ENCODE data around the gene PCSK2.

Gene PCSK2

GRCh38 chr20:17445543-17445942 is 218.7 kb downstream of the PCSK2 start:
- DNase-seq (ENCODE audit: low spot score), result no peak

GRCh38 chr20:17446171-17446570 is 219.3 kb downstream of the PCSK2 start:
- DNase-seq (ENCODE audit: low spot score), result no peak

- DNase-seq (ENCODE audit: low spot score), result no peak
Observed at GRCh38 chr20:17448071-17448470, 221.2 kb downstream of the PCSK2 start.

GRCh38 chr20:17449031-17449430 is 222.2 kb downstream of the PCSK2 start:
- DNase-seq (ENCODE audit: low spot score), result no peak

GRCh38 chr20:17452441-17452840 is 225.6 kb downstream of the PCSK2 start:
- no peak for DNase-seq (ENCODE audit: low spot score)

- no peak for DNase-seq (ENCODE audit: low spot score)
Observed at GRCh38 chr20:17453592-17453991, 226.8 kb downstream of the PCSK2 start.

GRCh38 chr20:17456279-17456678 is 229.4 kb downstream of the PCSK2 start:
- DNase-seq (ENCODE audit: low spot score), result no peak

GRCh38 chr20:17457079-17457478 is 230.2 kb downstream of the PCSK2 start:
- DNase-seq (ENCODE audit: low spot score), result no peak

- DNase-seq (ENCODE audit: low spot score), result no peak
Observed at GRCh38 chr20:17457588-17458190, 230.8 kb downstream of the PCSK2 start.

GRCh38 chr20:17460119-17460518 is 233.3 kb downstream of the PCSK2 start:
- no peak for DNase-seq (ENCODE audit: low spot score)

GRCh38 chr20:17461941-17462340 is 235.1 kb downstream of the PCSK2 start:
- DNase-seq (ENCODE audit: low spot score), result no peak

- DNase-seq (ENCODE audit: low spot score), result no peak
Observed at GRCh38 chr20:17463711-17464110, 236.9 kb downstream of the PCSK2 start.

- DNase-seq (ENCODE audit: low spot score), result no peak
Observed at GRCh38 chr20:17465236-17465635, 238.4 kb downstream of the PCSK2 start.

GRCh38 chr20:17466641-17467040 is 239.8 kb downstream of the PCSK2 start:
- DNase-seq (ENCODE audit: low spot score), result no peak

- DNase-seq (ENCODE audit: low spot score), result no peak
Observed at GRCh38 chr20:17467120-17467655, 240.3 kb downstream of the PCSK2 start.

- DNase-seq (ENCODE audit: low spot score), result no peak
Observed at GRCh38 chr20:17468073-17468840, 241.4 kb downstream of the PCSK2 start.

- DNase-seq (ENCODE audit: low spot score), result no peak
Observed at GRCh38 chr20:17469246-17470030, 242.6 kb downstream of the PCSK2 start.

- DNase-seq (ENCODE audit: low spot score), result no peak
Observed at GRCh38 chr20:17470521-17470920, 243.7 kb downstream of the PCSK2 start.

- no peak for DNase-seq (ENCODE audit: low spot score)
Observed at GRCh38 chr20:17470973-17471372, 244.1 kb downstream of the PCSK2 start.

GRCh38 chr20:17471606-17472187 is 244.9 kb downstream of the PCSK2 start:
- DNase-seq (ENCODE audit: low spot score), result no peak

- DNase-seq (ENCODE audit: low spot score), result no peak
Observed at GRCh38 chr20:17473659-17474058, 246.8 kb downstream of the PCSK2 start.

- no peak for DNase-seq (ENCODE audit: low spot score)
Observed at GRCh38 chr20:17479063-17479657, 252.3 kb downstream of the PCSK2 start.
